GM23248 (cell line): Measurements from ENCODE around the gene EHD3. TPM values are rescaled to one million over a fixed set of nuclear protein-coding genes. Genes with fewer than 3 reads are reported as not detected.

Experiments used
- DNase-seq: peaks from one replicate; pipeline ENCODE4 v3.0.0-alpha.2; 2015
- H2AFZ ChIP-seq: fragments of 200-600 bp; sonication (generic); 2 replicates; pipeline ENCODE4 v1.6.1; 2016; ENCODE audit warnings: antibody characterized with exemption
- H3F3A ChIP-seq: fragments of 200-600 bp; sonication (generic); 2 replicates; pipeline ENCODE4 v1.6.1; 2016; ENCODE audit warnings: mild to moderate bottlenecking, antibody characterized with exemption, mixed run types; ENCODE audit not compliant: insufficient read depth
- H3K27ac ChIP-seq: fragments of 200-600 bp; sonication (generic); 2 replicates; pipeline ENCODE4 v1.5.1; 2016; ENCODE audit warnings: mild to moderate bottlenecking
- H3K27me3 ChIP-seq: fragments of 200-600 bp; sonication (generic); replicated peaks from 2 replicates; pipeline ENCODE4 v1.6.1; 2016; ENCODE audit warnings: mild to moderate bottlenecking; ENCODE audit not compliant: insufficient read depth
- H3K36me3 ChIP-seq: fragments of 200-600 bp; sonication (generic); 2 replicates; pipeline ENCODE4 v1.6.1; 2016; ENCODE audit warnings: low read depth, mild to moderate bottlenecking
- H3K4me1 ChIP-seq: fragments of 200-600 bp; sonication (generic); 2 replicates; pipeline ENCODE4 v1.6.1; 2016; ENCODE audit warnings: mild to moderate bottlenecking; ENCODE audit not compliant: insufficient read depth
- H3K4me2 ChIP-seq: fragments of 200-600 bp; sonication (generic); one replicate; pipeline ENCODE4 v1.6.1; 2016; ENCODE audit warnings: mild to moderate bottlenecking; ENCODE audit not compliant: unreplicated experiment
- H3K4me3 ChIP-seq: fragments of 200-600 bp; sonication (generic); 2 replicates; pipeline ENCODE4 v1.5.1; 2016; ENCODE audit warnings: mild to moderate bottlenecking
- H3K79me2 ChIP-seq: fragments of 200-600 bp; sonication (generic); 2 replicates; pipeline ENCODE4 v1.6.1; 2016; ENCODE audit warnings: mild to moderate bottlenecking; ENCODE audit not compliant: insufficient read depth
- H3K9ac ChIP-seq: fragments of 200-600 bp; sonication (generic); 2 replicates; pipeline ENCODE4 v1.6.1; 2016; ENCODE audit warnings: mild to moderate bottlenecking
- H3K9me2 ChIP-seq: fragments of 200-600 bp; sonication (generic); 2 replicates; pipeline ENCODE4 v1.6.1; 2016; ENCODE audit warnings: mixed run types, mild to moderate bottlenecking, moderate library complexity; ENCODE audit not compliant: insufficient read depth
- H3K9me3 ChIP-seq: fragments of 200-600 bp; sonication (generic); one replicate; pipeline ENCODE4 v1.6.1; 2017; ENCODE audit warnings: low read depth
- H4K20me1 ChIP-seq: fragments of 200-600 bp; sonication (generic); 2 replicates; pipeline ENCODE4 v1.6.0; 2016; ENCODE audit not compliant: insufficient read depth
- EZH2 ChIP-seq: fragments of 200-600 bp; sonication (generic); IDR thresholded peaks from 2 replicates; pipeline ENCODE4 v1.6.1; 2018; ENCODE audit warnings: antibody characterized with exemption, mild to moderate bottlenecking; ENCODE audit not compliant: insufficient read depth, poor library complexity, severe bottlenecking
- EZH2phosphoT487 ChIP-seq: fragments of 200-600 bp; sonication (generic); IDR thresholded peaks from 2 replicates; pipeline ENCODE4 v1.6.1; 2018; ENCODE audit warnings: antibody characterized with exemption, moderate library complexity, mild to moderate bottlenecking, low read depth; ENCODE audit not compliant: insufficient read depth
- WGBS, 2 experiments: methylation state at CpG; one replicate each; pipeline ENCODE4 v1.1.6; 2015 to 2017; ENCODE audit warnings: low lambda C conversion rate in 2 of 2, low coverage in 1 of 2; ENCODE audit errors: missing lambda C conversion rate in 2 of 2; 5-methylcytosine and 5-hydroxymethylcytosine counted together
- in situ Hi-C: fragments of 300-500 bp; cut with MboI; formaldehyde crosslinking; loops from 2 replicates; pipeline ENCODE4 v1.15.0; 2020
- polyA plus RNA-seq: library from polyadenylated mRNA; unstranded; fragments of >200 nt; fragmentation: Nextera tagmentation; extraction: Ambion mirVana; gene quantifications from 2 replicates; pipeline ENCODE4 v1.2.1, GENCODE V29; 2016
- total RNA-seq: library from RNA; depleted of rRNA; stranded (reverse); fragments of >200 nt; shearing (Covaris generic); gene quantifications from 2 replicates; pipeline ENCODE4 v1.2.3, GENCODE V29; 2014

EHD3 gene
- total and polyA plus RNA-seq, 2 experiments from 2014 or later = 25.9 to 33.6 TPM

DNA sequence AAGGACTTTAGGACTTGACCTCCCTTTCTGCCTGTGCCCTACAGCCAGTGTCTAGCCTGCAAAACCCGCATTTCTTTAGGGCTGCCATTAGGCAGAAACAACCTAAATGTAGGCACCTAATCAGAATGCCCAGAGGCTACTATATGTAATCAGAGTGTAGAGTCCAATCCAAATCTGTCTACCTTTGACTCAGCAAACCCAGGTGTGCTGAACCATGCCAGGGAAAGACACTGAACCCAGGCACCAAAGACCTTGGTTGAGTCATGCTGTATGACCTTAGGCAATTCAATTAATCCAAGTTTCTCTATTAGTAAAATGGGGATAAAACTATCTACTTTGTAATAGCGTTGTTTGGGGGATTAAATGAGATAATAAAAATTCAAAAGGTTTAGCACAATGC lies 37.3 kb upstream of the EHD3 start:
- WGBS, 2 experiments = 80 to 84% methylated on average over 2 of the region's 2 CpGs
- Histone ChIP-seq H3K4me1 (no peaks in the 10 kb centered on the region), H3K9me2 (no peaks in the 10 kb centered on the region), H2AFZ (no peak overlapping the region), H3K4me2 (no peak overlapping the region), H3K27ac (no peak overlapping the region), H3F3A (no peaks in the 10 kb centered on the region), H3K36me3 (no peaks in the 10 kb centered on the region), H3K9me3 (no peaks in the 10 kb centered on the region), H3K27me3 (0 out of 2 replicates have a peak, but pooled peaks cover 5% of the 10 kb centered on the region), H3K4me3 (no peak overlapping the region), H4K20me1 (no peaks in the 10 kb centered on the region), H3K9ac (no peak overlapping the region), H3K79me2 (no peaks in the 10 kb centered on the region)
- DNase-seq = no peak
- TF ChIP-seq EZH2 (no peak), EZH2phosphoT487 (no peak)
- in situ Hi-C loops = no loop called here

DNA sequence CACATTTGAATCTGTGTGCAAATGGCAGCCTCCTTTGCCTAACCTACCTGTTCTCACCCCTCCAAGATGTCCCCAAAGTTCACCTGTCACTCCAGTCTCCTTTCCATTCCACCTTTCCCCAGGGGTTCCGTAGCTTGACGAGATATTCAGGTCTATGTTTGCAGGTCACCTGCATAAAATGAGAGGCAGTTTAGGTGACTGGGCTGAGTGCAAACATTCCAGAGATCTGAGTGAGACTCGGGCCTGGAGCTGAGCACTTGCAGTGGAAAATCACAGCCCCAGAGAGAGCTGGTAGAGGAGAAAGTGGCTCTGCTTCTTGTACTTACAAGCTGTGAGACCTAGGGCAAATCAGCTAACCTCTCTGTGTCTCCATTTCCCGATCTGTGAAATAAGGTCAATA lies 36.8 kb upstream of the EHD3 start:
- Histone ChIP-seq H3K9ac (no peak overlapping the region), H3K36me3 (no peaks in the 10 kb centered on the region), H2AFZ (no peak overlapping the region), H4K20me1 (no peaks in the 10 kb centered on the region), H3K27ac (no peak overlapping the region), H3F3A (no peaks in the 10 kb centered on the region), H3K9me3 (no peaks in the 10 kb centered on the region), H3K4me2 (no peak overlapping the region), H3K27me3 (0 out of 2 replicates have a peak, but pooled peaks cover 5% of the 10 kb centered on the region), H3K9me2 (no peaks in the 10 kb centered on the region), H3K79me2 (no peaks in the 10 kb centered on the region), H3K4me1 (no peaks in the 10 kb centered on the region), H3K4me3 (no peak overlapping the region)
- in situ Hi-C loops = no loop called here
- TF ChIP-seq EZH2 (no peak), EZH2phosphoT487 (no peak)
- DNase-seq = no peak
- 65 to 67% methylated on average over 4 of the region's 4 CpGs for WGBS, 2 experiments

DNA sequence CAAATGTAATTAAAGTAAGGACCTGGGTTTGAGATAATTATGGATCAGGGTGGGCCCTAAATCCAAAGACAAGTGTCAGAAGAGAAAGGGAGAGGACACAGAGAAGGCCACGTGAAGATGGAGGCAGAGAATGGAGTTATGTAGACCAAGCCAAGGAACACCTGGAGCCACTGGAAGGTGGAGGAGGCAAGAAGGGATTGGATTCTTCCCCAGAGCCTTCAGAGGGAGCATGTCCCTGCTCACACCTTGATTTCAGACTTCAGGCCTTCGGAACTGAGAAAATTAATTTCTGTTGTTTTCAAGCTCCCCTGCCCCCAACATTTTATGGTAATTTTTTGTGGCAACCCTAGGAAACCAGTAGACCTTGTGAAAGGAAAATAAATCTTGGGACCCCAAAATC lies 36.3 kb upstream of the EHD3 start:
- Histone ChIP-seq H3K4me2 (no peak overlapping the region), H3K36me3 (no peaks in the 10 kb centered on the region), H3K9me3 (no peaks in the 10 kb centered on the region), H2AFZ (no peak overlapping the region), H3F3A (no peaks in the 10 kb centered on the region), H3K4me3 (no peak overlapping the region), H3K79me2 (no peaks in the 10 kb centered on the region), H3K9me2 (no peaks in the 10 kb centered on the region), H3K9ac (no peak overlapping the region), H3K4me1 (no peaks in the 10 kb centered on the region), H4K20me1 (no peaks in the 10 kb centered on the region), H3K27me3 (0 out of 2 replicates have a peak, but pooled peaks cover 5% of the 10 kb centered on the region), H3K27ac (no peak overlapping the region)
- in situ Hi-C loops = no loop called here
- TF ChIP-seq EZH2phosphoT487 = no peak
- DNase-seq = no peak
- 54 to 77% methylated on average over 2 of the region's 2 CpGs for WGBS, 2 experiments

DNA sequence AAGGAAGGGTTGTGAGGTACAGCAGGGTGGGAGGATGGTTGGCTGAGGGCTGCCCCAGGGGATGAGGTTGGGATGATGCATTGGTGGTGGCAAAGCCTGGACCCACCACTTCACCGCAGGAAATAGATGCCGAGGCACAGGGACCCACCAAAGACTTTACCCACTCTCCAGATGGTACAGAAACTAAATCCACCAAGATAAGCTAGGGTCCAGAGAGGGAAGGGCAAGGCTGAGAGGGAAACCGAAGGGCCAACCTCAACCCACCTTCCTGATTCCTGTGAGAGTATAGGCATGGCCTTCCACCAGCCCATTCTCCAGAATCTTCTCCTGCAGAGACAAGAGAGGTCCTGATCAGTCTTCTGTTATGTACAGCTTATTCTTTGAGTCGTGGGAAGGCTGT lies 34.7 kb upstream of the EHD3 start:
- TF ChIP-seq EZH2 (no peak), EZH2phosphoT487 (no peak)
- no peaks in the 10 kb centered on the region for H3K9me2 ChIP-seq
- H3F3A ChIP-seq = no peaks in the 10 kb centered on the region
- H3K4me1 ChIP-seq = no peaks in the 10 kb centered on the region
- no peak for DNase-seq
- H3K27me3 ChIP-seq = peaks cover 15% of the 10 kb centered on the region; the same call in 1 of the 2 replicates
- no peak overlapping the region for H3K9ac ChIP-seq
- WGBS, 2 experiments = 49 to 51% methylated on average over 4 of the region's 4 CpGs
- H3K9me3 ChIP-seq = no peaks in the 10 kb centered on the region
- H3K4me2 ChIP-seq = no peak overlapping the region
- H4K20me1 ChIP-seq = no peaks in the 10 kb centered on the region
- no peak overlapping the region for H3K27ac ChIP-seq
- H3K36me3 ChIP-seq = no peaks in the 10 kb centered on the region
- no peak overlapping the region for H3K4me3 ChIP-seq
- H3K79me2 ChIP-seq = no peaks in the 10 kb centered on the region
- in situ Hi-C loops = no loop called here
- no peak overlapping the region for H2AFZ ChIP-seq

DNA sequence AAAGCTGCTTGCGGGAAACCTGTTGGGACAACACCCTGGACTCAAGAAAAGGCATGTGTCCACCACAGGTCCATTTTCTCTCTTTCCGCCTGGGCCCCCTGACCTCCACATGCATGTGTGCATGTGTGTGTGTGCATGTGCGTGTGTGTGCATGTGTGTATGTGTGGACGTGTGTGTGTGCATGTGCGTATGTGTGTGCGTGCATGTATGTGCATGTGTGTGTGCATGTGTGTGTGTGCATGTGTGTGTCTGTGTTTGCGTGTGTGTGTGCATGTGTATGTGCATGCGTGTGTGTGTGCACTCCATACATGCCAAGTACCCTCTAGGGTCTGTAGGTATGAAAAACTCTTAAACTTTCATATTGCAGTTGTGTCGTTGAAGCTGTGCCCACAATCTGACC lies 33.0 kb upstream of the EHD3 start:
- Histone ChIP-seq H4K20me1 (no peaks in the 10 kb centered on the region), H3K27ac (no peak overlapping the region), H3F3A (no peaks in the 10 kb centered on the region), H3K79me2 (no peaks in the 10 kb centered on the region), H3K36me3 (no peaks in the 10 kb centered on the region), H3K9me2 (no peaks in the 10 kb centered on the region), H3K9ac (no peak overlapping the region), H3K4me3 (no peak overlapping the region), H3K4me2 (no peak overlapping the region), H3K9me3 (no peaks in the 10 kb centered on the region), H3K4me1 (no peaks in the 10 kb centered on the region), H3K27me3 (peaks cover 14% of the 10 kb centered on the region; the same call in 1 of the 2 replicates), H2AFZ (no peak overlapping the region)
- DNase-seq = no peak
- no peak for TF ChIP-seq EZH2phosphoT487
- no peak for TF ChIP-seq EZH2
- WGBS, 2 experiments = 66 to 68% methylated on average over 9 of the region's 9 CpGs
- in situ Hi-C loops = no loop called here
